ENCODE data around the gene KRTAP4-9.

DNA sequence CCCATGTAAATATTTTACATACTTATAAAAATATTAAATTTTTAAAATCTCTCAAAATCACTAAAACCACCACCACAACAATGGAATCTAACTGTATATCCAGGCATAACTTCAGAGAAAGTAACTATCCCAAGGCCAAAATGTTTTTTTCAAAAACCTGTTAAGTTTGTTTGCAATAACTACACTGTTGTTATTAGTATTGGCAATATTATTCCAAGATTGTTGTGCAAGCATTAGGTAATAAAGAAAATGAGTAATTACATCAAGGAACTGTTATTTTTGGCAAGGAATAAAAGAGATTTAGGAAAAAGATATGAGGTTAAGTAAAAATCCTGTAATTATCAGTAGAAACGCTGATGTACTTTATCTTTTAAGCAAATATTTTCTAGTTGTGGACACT, 22.2 kb downstream of the KRTAP4-9 start:
- no peak for TF ChIP-seq POLR2A (IDR thresholded peaks at IDR 0.05)
- TF ChIP-seq, protein P1, sequence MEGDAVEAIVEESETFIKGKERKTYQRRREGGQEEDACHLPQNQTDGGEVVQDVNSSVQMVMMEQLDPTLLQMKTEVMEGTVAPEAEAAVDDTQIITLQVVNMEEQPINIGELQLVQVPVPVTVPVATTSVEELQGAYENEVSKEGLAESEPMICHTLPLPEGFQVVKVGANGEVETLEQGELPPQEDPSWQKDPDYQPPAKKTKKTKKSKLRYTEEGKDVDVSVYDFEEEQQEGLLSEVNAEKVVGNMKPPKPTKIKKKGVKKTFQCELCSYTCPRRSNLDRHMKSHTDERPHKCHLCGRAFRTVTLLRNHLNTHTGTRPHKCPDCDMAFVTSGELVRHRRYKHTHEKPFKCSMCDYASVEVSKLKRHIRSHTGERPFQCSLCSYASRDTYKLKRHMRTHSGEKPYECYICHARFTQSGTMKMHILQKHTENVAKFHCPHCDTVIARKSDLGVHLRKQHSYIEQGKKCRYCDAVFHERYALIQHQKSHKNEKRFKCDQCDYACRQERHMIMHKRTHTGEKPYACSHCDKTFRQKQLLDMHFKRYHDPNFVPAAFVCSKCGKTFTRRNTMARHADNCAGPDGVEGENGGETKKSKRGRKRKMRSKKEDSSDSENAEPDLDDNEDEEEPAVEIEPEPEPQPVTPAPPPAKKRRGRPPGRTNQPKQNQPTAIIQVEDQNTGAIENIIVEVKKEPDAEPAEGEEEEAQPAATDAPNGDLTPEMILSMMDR (IDR thresholded peaks at IDR 0.05) = no peak

Data from Peyer's patch (tissue), 4 donors.